Uterus (tissue), 4 donors: ENCODE measurements around the gene SGK1. TPM values are rescaled to one million over a fixed set of nuclear protein-coding genes. Genes with fewer than 3 reads are reported as not detected.
A peak's percentile ranks its signal among the peaks of the same experiment; 100 is the strongest.

ENCODE experiments used
- DNase-seq, 2 donors: peaks; one replicate each; pipeline ENCODE4 v3.0.0-alpha.2; 2019 to 2020
- H3K27ac ChIP-seq, 2 donors: fragments of 200-600 bp; sonication (generic); 1 replicate in 1 of 2; 2 replicates in 1 of 2; pipeline ENCODE4 v1.5.1; 2016 to 2018
- H3K27me3 ChIP-seq, 2 donors: fragments of 200-600 bp; sonication (generic); one replicate each; pipeline ENCODE4 v1.5.1; 2018 to 2019; ENCODE audit warnings: control low read depth in 1 of 2
- H3K36me3 ChIP-seq, 2 donors: fragments of 200-600 bp; sonication (generic); one replicate each; pipeline ENCODE4 v1.5.1; 2019; ENCODE audit warnings: control low read depth in 1 of 2
- H3K4me1 ChIP-seq, 2 donors: fragments of 200-600 bp; sonication (generic); one replicate each; pipeline ENCODE4 v1.5.1; 2018 to 2019; ENCODE audit warnings: control low read depth in 1 of 2
- H3K4me3 ChIP-seq, 2 donors: fragments of 200-600 bp; sonication (generic); 1 replicate in 1 of 2; 2 replicates in 1 of 2; pipeline ENCODE4 v1.5.1; 2018 to 2019; ENCODE audit warnings: mild to moderate bottlenecking in 1 of 2
- H3K9me3 ChIP-seq, 2 donors: fragments of 200-600 bp; sonication (generic); one replicate each; pipeline ENCODE4 v1.5.1; 2019; ENCODE audit warnings: control low read depth in 1 of 2
- CTCF ChIP-seq, 4 experiments: fragments of 200-600 bp in 2 of 4; fragments of 450-650 bp in 2 of 4; sonication (generic) in 2 of 4; IDR thresholded peaks; one replicate each; pipeline ENCODE4 v1.5.1; 2016 to 2019; ENCODE audit warnings: antibody characterized with exemption in 4 of 4, mild to moderate bottlenecking in 2 of 4, moderate library complexity in 1 of 4
- POLR2A ChIP-seq, 2 donors: fragments of 450-650 bp; IDR thresholded peaks; one replicate each; pipeline ENCODE4 v1.6.1; 2016; ENCODE audit warnings: antibody characterized with exemption in 2 of 2, mild to moderate bottlenecking in 1 of 2, moderate library complexity in 1 of 2
- intact Hi-C: fragments of 100-400 bp; cut with DNase I; formaldehyde crosslinking; loops from one replicate; pipeline ENCODE4 v1.15.1; 2023; ENCODE audit warnings: low total_unique reads
- total RNA-seq, 4 donors: library from RNA; depleted of rRNA in 3 of 4; stranded (reverse); fragments of >200 nt in 3 of 4; gene quantifications; one replicate each; pipeline versions ENCODE4 v1.1.0 to v1.2.4, GENCODE V29; 2014 to 2023
- donor health status: DM: yes; HTN: yes; CAD: no.

SGK1 gene
- total RNA-seq, 4 donors from 2014 or later, result 47.1 to 75.0 (median 59.8) TPM

- H3K27me3 ChIP-seq, result no peaks in the 10 kb centered on the region
- peak overlapping the region; percentile 41 to 84 for H3K4me3 ChIP-seq
- peak; percentile 85 to 86 for DNase-seq
- H3K9me3 ChIP-seq, result no peaks in the 10 kb centered on the region
- H3K4me1 ChIP-seq, result peaks cover 0 to 8% of the 10 kb centered on the region in 2 donors
- TF ChIP-seq CTCF (IDR thresholded peaks at IDR 0.05) (peak; percentile 80 to 89 (median 82)), POLR2A (IDR thresholded peaks at IDR 0.05) (no peak)
- H3K27ac ChIP-seq, result peak overlapping the region; percentile 92
- intact Hi-C loops, result loop anchor here (10.0 kb wide), 3 partner anchors 461 to 771 kb away; no protein-coding TSS in a partner anchor
- no peaks in the 10 kb centered on the region for H3K36me3 ChIP-seq
Measured at GRCh38 chr6:134173936-134174671, 143.8 kb downstream of the SGK1 start.

GRCh38 chr6:134173366-134173725, 144.6 kb downstream of the SGK1 start:
- H3K27ac ChIP-seq, result peak overlapping the region in 1 of 2 donors; percentile 51
- peaks cover 0 to 8% of the 10 kb centered on the region in 2 donors for H3K4me1 ChIP-seq
- no peaks in the 10 kb centered on the region for H3K9me3 ChIP-seq
- H3K27me3 ChIP-seq, result no peaks in the 10 kb centered on the region
- TF ChIP-seq CTCF (IDR thresholded peaks at IDR 0.05) (no peak), POLR2A (IDR thresholded peaks at IDR 0.05) (no peak)
- DNase-seq, result no peak
- intact Hi-C loops, result loop anchor here (10.0 kb wide), 3 partner anchors 461 to 771 kb away; no protein-coding TSS in a partner anchor
- H3K36me3 ChIP-seq, result no peaks in the 10 kb centered on the region
- peak overlapping the region; percentile 41 to 84 for H3K4me3 ChIP-seq

- no peaks in the 10 kb centered on the region for H3K9me3 ChIP-seq
- H3K27me3 ChIP-seq, result no peaks in the 10 kb centered on the region
- peak overlapping the region in 1 of 2 donors; percentile 84 for H3K4me3 ChIP-seq
- TF ChIP-seq POLR2A (IDR thresholded peaks at IDR 0.05) (no peak), CTCF (IDR thresholded peaks at IDR 0.05) (no peak)
- H3K36me3 ChIP-seq, result no peaks in the 10 kb centered on the region
- peaks cover 0 to 8% of the 10 kb centered on the region in 2 donors for H3K4me1 ChIP-seq
- DNase-seq, result no peak
- H3K27ac ChIP-seq, result peak overlapping the region in 1 of 2 donors; percentile 51
- intact Hi-C loops, result loop anchor here (10.0 kb wide), 3 partner anchors 462 to 772 kb away; no protein-coding TSS in a partner anchor
Measured at GRCh38 chr6:134172706-134173365, 145.1 kb downstream of the SGK1 start.

DNA sequence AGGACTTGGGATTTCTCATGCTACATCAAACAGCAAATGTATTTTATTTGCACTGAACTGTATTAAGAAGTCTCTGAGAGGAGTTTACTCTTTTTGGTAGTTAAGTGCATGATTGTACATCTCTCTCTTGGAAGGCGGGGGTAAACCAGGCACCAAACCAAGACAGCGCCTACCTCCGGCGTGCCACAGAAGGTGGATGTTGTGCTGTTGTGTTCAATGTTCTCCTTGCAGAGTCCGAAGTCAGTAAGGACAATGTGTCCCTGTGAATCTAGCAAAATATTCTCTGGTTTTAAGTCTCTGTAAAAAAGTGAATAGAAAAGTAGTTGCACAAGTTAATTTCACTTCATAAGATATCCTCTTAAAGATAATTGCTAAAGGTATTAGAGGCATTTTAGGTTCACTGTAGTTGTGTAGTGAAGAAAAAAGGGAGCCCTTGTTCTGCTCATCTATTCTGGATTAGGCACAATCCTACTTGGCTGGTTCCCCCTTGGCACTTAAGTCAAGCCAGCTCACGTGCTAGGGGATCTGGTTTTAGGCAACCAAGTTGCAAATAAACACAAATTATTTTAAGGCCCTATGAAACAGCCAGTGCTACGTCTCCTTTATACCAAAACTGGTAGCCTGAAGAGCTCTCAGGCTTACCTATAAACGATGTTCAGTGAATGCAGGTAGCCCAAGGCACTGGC, 145.7 kb downstream of the SGK1 start:
- H3K9me3 ChIP-seq, result no peaks in the 10 kb centered on the region
- H3K36me3 ChIP-seq, result no peaks in the 10 kb centered on the region
- peaks cover 0 to 8% of the 10 kb centered on the region in 2 donors for H3K4me1 ChIP-seq
- no peaks in the 10 kb centered on the region for H3K27me3 ChIP-seq
- peak overlapping the region in 1 of 2 donors; percentile 84 for H3K4me3 ChIP-seq
- intact Hi-C loops, result loop anchor here (10.0 kb wide), 3 partner anchors 463 to 773 kb away; no protein-coding TSS in a partner anchor
- DNase-seq, result no peak
- TF ChIP-seq POLR2A (IDR thresholded peaks at IDR 0.05) (no peak), CTCF (IDR thresholded peaks at IDR 0.05) (no peak)
- H3K27ac ChIP-seq, result peak overlapping the region in 1 of 2 donors; percentile 39
